ENCODE data around the gene SLC27A2.
"Not testable (repeated sequence)": the region's sequence is repeated elsewhere in the genome, so short reads cannot be mapped to it uniquely, and the experiment has no call there.

Gene SLC27A2

GRCh38 chr15:50181969-50182218 is at the start of gene SLC27A2:
TSS of gene SLC27A2 (plus strand) at chr15:50182196. CDS start at chr15:50182428, 232 bp downstream.
- no peak for DNase-seq (ENCODE audit: low read depth in 4 of 4, low spot score in 1 of 4)

- not testable (repeated sequence) for DNase-seq (ENCODE audit: low read depth in 4 of 4, low spot score in 1 of 4)
Measured at GRCh38 chr15:50132251-50132984, 49.6 kb upstream of the SLC27A2 start.

- no peak for DNase-seq (ENCODE audit: low read depth in 4 of 4, low spot score in 1 of 4)
Measured at GRCh38 chr15:50134524-50135024, 47.4 kb upstream of the SLC27A2 start.

- DNase-seq (ENCODE audit: low read depth in 4 of 4, low spot score in 1 of 4), result peak in 3 of 4 experiments; percentile 17 to 32 (median 22)
Measured at GRCh38 chr15:50135031-50135551, 46.9 kb upstream of the SLC27A2 start.

- DNase-seq (ENCODE audit: low read depth in 4 of 4, low spot score in 1 of 4), result peak in 2 of 4 experiments; percentile 20 to 50
Measured at GRCh38 chr15:50137330-50137761, 44.6 kb upstream of the SLC27A2 start.

- DNase-seq (ENCODE audit: low read depth in 4 of 4, low spot score in 1 of 4), result no peak
Measured at GRCh38 chr15:50137893-50138292, 44.1 kb upstream of the SLC27A2 start.

GRCh38 chr15:50138391-50138790 is 43.6 kb upstream of the SLC27A2 start:
- no peak for DNase-seq (ENCODE audit: low read depth in 4 of 4, low spot score in 1 of 4)

GRCh38 chr15:50140098-50140497 is 41.9 kb upstream of the SLC27A2 start:
- no peak for DNase-seq (ENCODE audit: low read depth in 4 of 4, low spot score in 1 of 4)

- no peak for DNase-seq (ENCODE audit: low read depth in 4 of 4, low spot score in 1 of 4)
Measured at GRCh38 chr15:50140983-50141382, 41.0 kb upstream of the SLC27A2 start.

- DNase-seq (ENCODE audit: low read depth in 4 of 4, low spot score in 1 of 4), result no peak
Measured at GRCh38 chr15:50141856-50142255, 40.1 kb upstream of the SLC27A2 start.

GRCh38 chr15:50143255-50143860 is 38.6 kb upstream of the SLC27A2 start:
- no peak for DNase-seq (ENCODE audit: low read depth in 4 of 4, low spot score in 1 of 4)

GRCh38 chr15:50144341-50145120 is 37.5 kb upstream of the SLC27A2 start:
- DNase-seq (ENCODE audit: low read depth in 4 of 4, low spot score in 1 of 4), result no peak

- no peak for DNase-seq (ENCODE audit: low read depth in 4 of 4, low spot score in 1 of 4)
Measured at GRCh38 chr15:50145451-50145872, 36.5 kb upstream of the SLC27A2 start.

- DNase-seq (ENCODE audit: low read depth in 4 of 4, low spot score in 1 of 4), result no peak
Measured at GRCh38 chr15:50146632-50147031, 35.4 kb upstream of the SLC27A2 start.

GRCh38 chr15:50148362-50148963 is 33.5 kb upstream of the SLC27A2 start:
- DNase-seq (ENCODE audit: low read depth in 4 of 4, low spot score in 1 of 4), result no peak

GRCh38 chr15:50149090-50149489 is 32.9 kb upstream of the SLC27A2 start:
- no peak for DNase-seq (ENCODE audit: low read depth in 4 of 4, low spot score in 1 of 4)

GRCh38 chr15:50150349-50150748 is 31.6 kb upstream of the SLC27A2 start:
- DNase-seq (ENCODE audit: low read depth in 4 of 4, low spot score in 1 of 4), result no peak

GRCh38 chr15:50150851-50151250 is 31.1 kb upstream of the SLC27A2 start:
- DNase-seq (ENCODE audit: low read depth in 4 of 4, low spot score in 1 of 4), result no peak

- no peak for DNase-seq (ENCODE audit: low read depth in 4 of 4, low spot score in 1 of 4)
Measured at GRCh38 chr15:50151476-50151875, 30.5 kb upstream of the SLC27A2 start.

- not testable (repeated sequence) for DNase-seq (ENCODE audit: low read depth in 4 of 4, low spot score in 1 of 4)
Measured at GRCh38 chr15:50158236-50158635, 23.8 kb upstream of the SLC27A2 start.

Measured in stimulated activated CD4-positive, alpha-beta T cell treated with anti-CD3 and anti-CD28 coated beads, Interleukin-1b, Interleukin-23, amount 100 ng/mL, for 24 hours (primary cell).